HCT116 (cell line): ENCODE results near the gene FBXL7. TPM values are rescaled to one million over a fixed set of nuclear protein-coding genes. Genes with fewer than 3 reads are reported as not detected.

Experiments used
- ATAC-seq: fragments of 200-7000 bp; cut with Tn5 transposase; 2 replicates; pipeline ENCODE4 v1.9.1; 2020; ENCODE audit warnings: mild to moderate bottlenecking, moderate library complexity
- BruUV-seq: library from RNA; stranded (reverse); fragments of 400-500 nt; replicated peaks from 2 replicates; lab custom pipeline; 2021; lab: Mats Ljungman, UMichigan
- CTCF ChIA-PET: fragments of 300-600 bp; sonication (Branson Sonifier 250); formaldehyde crosslinking; loops from one replicate; lab custom pipeline; 2021; ENCODE audit warnings: antibody characterized with exemption; lab: Charles Lee
- POLR2A ChIA-PET: fragments of 300-600, 350-600 bp; sonication (Branson Sonifier 250); formaldehyde crosslinking; loops from one replicate; lab custom pipeline; 2021; ENCODE audit warnings: antibody characterized with exemption; lab: Charles Lee
- RAD21 ChIA-PET, 2 experiments: fragments of 300-600 bp; sonication (Branson Sonifier 250); formaldehyde crosslinking; loops; one replicate each; lab custom pipeline; 2023; ENCODE audit warnings: low total read pairs in 2 of 2; ENCODE audit not compliant: uncharacterized antibody in 2 of 2, unreplicated experiment in 2 of 2, low non-redundant PET in 1 of 2; lab: Charles Lee
- DNase-seq: peaks from one replicate; pipeline ENCODE4 v3.0.0-alpha.2; 2010; ENCODE audit warnings: low read depth, low spot score
- H2AFZ ChIP-seq: fragments of 200-600 bp; shearing (Covaris generic), sonication (generic); 2 replicates; pipeline ENCODE4 v1.6.1; 2017; ENCODE audit warnings: low read depth, mixed run types, mixed read lengths, antibody characterized with exemption, low read length; ENCODE audit not compliant: poor library complexity, severe bottlenecking
- H3K27ac ChIP-seq: 2 replicates; pipeline ENCODE4 v1.5.1; 2012; ENCODE audit warnings: low read depth, low read length
- H3K27me3 ChIP-seq: fragments of 200-600 bp; sonication (generic); 2 replicates; pipeline ENCODE4 v1.6.1; 2016; ENCODE audit warnings: mixed run types, low read length, mixed read lengths; ENCODE audit not compliant: insufficient read depth
- H3K36me3 ChIP-seq, 2 experiments: fragments of 200-500 bp in 1 of 2; fragments of 200-600 bp in 1 of 2; sonication (Bioruptor generic) in 1 of 2; sonication (generic) in 1 of 2; 2 replicates each; pipeline versions ENCODE4 v1.5.1 to v1.6.1; 2014 to 2016; ENCODE audit warnings: low read length in 2 of 2, inconsistent platforms in 1 of 2, mixed read lengths in 1 of 2, mixed run types in 1 of 2; ENCODE audit not compliant: insufficient read depth in 2 of 2, control insufficient read depth in 1 of 2
- H3K4me1 ChIP-seq, 2 experiments: fragments of 200-600 bp in 1 of 2; sonication (generic) in 1 of 2; 2 replicates each; pipeline versions ENCODE4 v1.5.1 to v1.6.1; 2012 to 2017; ENCODE audit warnings: low read length in 2 of 2, inconsistent platforms in 1 of 2, mild to moderate bottlenecking in 1 of 2, mixed read lengths in 1 of 2, mixed run types in 1 of 2, moderate library complexity in 1 of 2; ENCODE audit not compliant: insufficient read depth in 2 of 2, control insufficient read depth in 1 of 2
- H3K4me2 ChIP-seq: fragments of 200-600 bp; sonication (generic); 2 replicates; pipeline ENCODE4 v1.6.1; 2017; ENCODE audit warnings: mixed run types, low read length, mixed read lengths
- H3K4me3 ChIP-seq, 2 experiments: fragments of 200-600 bp in 1 of 2; sonication (generic) in 1 of 2; replicated peaks in 1 of 2; 2 replicates each; pipeline ENCODE4 v1.5.1; 2011 to 2016; ENCODE audit warnings: low read length in 2 of 2, control low read depth in 1 of 2, low read depth in 1 of 2, mild to moderate bottlenecking in 1 of 2, mixed read lengths in 1 of 2, mixed run types in 1 of 2
- H3K79me2 ChIP-seq: fragments of 200-600 bp; sonication (generic); 2 replicates; pipeline ENCODE4 v1.6.1; 2017; ENCODE audit warnings: mild to moderate bottlenecking, mixed run types, low read length, moderate library complexity, mixed read lengths; ENCODE audit not compliant: insufficient read depth
- H3K9ac ChIP-seq: fragments of 200-600 bp; sonication (generic); 2 replicates; pipeline ENCODE4 v1.6.1; 2016; ENCODE audit warnings: low read length, mixed read lengths
- H3K9me2 ChIP-seq: fragments of 200-600 bp; sonication (generic), shearing (Covaris generic); 2 replicates; pipeline ENCODE4 v1.6.1; 2017; ENCODE audit warnings: mixed run types, mild to moderate bottlenecking, moderate library complexity; ENCODE audit not compliant: insufficient read depth
- H3K9me3 ChIP-seq, 2 experiments: fragments of 200-500 bp in 1 of 2; fragments of 200-600 bp in 1 of 2; sonication (Bioruptor generic) in 1 of 2; sonication (generic) in 1 of 2; 2 replicates each; pipeline ENCODE4 v1.6.1; 2014 to 2017; ENCODE audit warnings: low read length in 2 of 2, mixed read lengths in 2 of 2, inconsistent platforms in 1 of 2, low read depth in 1 of 2, mild to moderate bottlenecking in 1 of 2, mixed run types in 1 of 2, moderate library complexity in 1 of 2; ENCODE audit not compliant: control insufficient read depth in 1 of 2, insufficient read depth in 1 of 2
- H4K20me1 ChIP-seq: fragments of 200-600 bp; sonication (generic), shearing (Covaris generic); 2 replicates; pipeline ENCODE4 v1.6.1; 2017; ENCODE audit warnings: mixed run types, mild to moderate bottlenecking, moderate library complexity; ENCODE audit not compliant: insufficient read depth
- CEBPB ChIP-seq: IDR thresholded peaks from 2 replicates; pipeline ENCODE4 v1.6.1; 2012; ENCODE audit warnings: low read depth
- EGR1 ChIP-seq: IDR thresholded peaks from 2 replicates; pipeline ENCODE4 v1.6.1; 2012; ENCODE audit warnings: low read depth
- ELF1 ChIP-seq: IDR thresholded peaks from 2 replicates; pipeline ENCODE4 v1.6.1; 2012; ENCODE audit warnings: low read depth, borderline replicate concordance
- EZH2 ChIP-seq: fragments of 200-600 bp; sonication (generic); IDR thresholded peaks from 2 replicates; pipeline ENCODE4 v1.6.1; 2017; ENCODE audit warnings: antibody characterized with exemption, mixed run types
- EZH2phosphoT487 ChIP-seq: fragments of 200-600 bp; IDR thresholded peaks from 2 replicates; pipeline ENCODE4 v1.6.1; 2018; ENCODE audit warnings: antibody characterized with exemption, borderline replicate concordance
- JUND ChIP-seq: IDR thresholded peaks from 2 replicates; pipeline ENCODE4 v1.6.1; 2012
- POLR2A ChIP-seq: IDR thresholded peaks from 2 replicates; pipeline ENCODE4 v1.7.0; 2011; ENCODE audit warnings: borderline replicate concordance; ENCODE audit not compliant: insufficient read depth, insufficient read length; ENCODE audit errors: extremely low read depth
- RAD21 ChIP-seq: IDR thresholded peaks from 2 replicates; pipeline ENCODE4 v1.6.1; 2012; ENCODE audit warnings: low read depth, mild to moderate bottlenecking
- SIN3A ChIP-seq: IDR thresholded peaks from 2 replicates; pipeline ENCODE4 v1.6.1; 2012; ENCODE audit warnings: low read depth
- SP1 ChIP-seq: IDR thresholded peaks from 2 replicates; pipeline ENCODE4 v1.6.1; 2012; ENCODE audit warnings: low read depth
- TCF7L2 ChIP-seq: IDR thresholded peaks from 2 replicates; pipeline ENCODE4 v1.7.0; 2011; ENCODE audit warnings: borderline replicate concordance, inconsistent platforms; ENCODE audit not compliant: insufficient read depth, insufficient read length; ENCODE audit errors: extremely low read depth
- YY1 ChIP-seq: IDR thresholded peaks from 2 replicates; pipeline ENCODE4 v1.6.1; 2011; ENCODE audit warnings: low read length, low read depth, moderate library complexity, mild to moderate bottlenecking; ENCODE audit not compliant: insufficient replicate concordance; ENCODE audit errors: extremely low read depth
- ZFX ChIP-seq: fragments of 450-650 bp; IDR thresholded peaks from 2 replicates; pipeline ENCODE4 v1.6.1; 2017
- ZNF274 ChIP-seq: fragments of 200-500 bp; sonication (Bioruptor generic); IDR thresholded peaks from 2 replicates; pipeline ENCODE4 v1.6.1; 2014; ENCODE audit warnings: mild to moderate bottlenecking, low read depth, low read length, inconsistent platforms
- intact Hi-C: fragments of 100-400 bp; cut with micrococcal nuclease; formaldehyde crosslinking; loops from 2 replicates; pipeline ENCODE4 v1.10.0; 2022
- total RNA-seq: library from RNA; stranded (reverse); gene quantifications from one replicate; pipeline ENCODE4 v1.2.1, GENCODE V29; 2021; ENCODE audit not compliant: unreplicated experiment
- TF ChIP-seq, protein P1 (sequence below): IDR thresholded peaks from 2 replicates; pipeline ENCODE4 v1.6.1; 2012
- TF ChIP-seq, protein P2 (sequence below): IDR thresholded peaks from 2 replicates; pipeline ENCODE4 v1.6.1; 2012; ENCODE audit warnings: low read depth
- TF ChIP-seq, protein P3 (sequence below), 3 experiments: fragments of 200-600 bp in 1 of 3; sonication (generic) in 1 of 3; IDR thresholded peaks in 2 of 3; conservative IDR thresholded peaks in 1 of 3; 2 replicates each; pipeline ENCODE4 v1.5.1; 2012 to 2017; ENCODE audit warnings: low read depth in 2 of 3, low read length in 2 of 3, antibody characterized with exemption in 1 of 3, borderline replicate concordance in 1 of 3, control low read depth in 1 of 3, mild to moderate bottlenecking in 1 of 3, mixed read lengths in 1 of 3, mixed run types in 1 of 3, moderate library complexity in 1 of 3; ENCODE audit not compliant: insufficient read depth in 1 of 3

The FBXL7 gene
- total RNA-seq, 1 experiment from 2014 or later = 0.05 TPM

GRCh38 chr5:15796096-15796495 lies 296.1 kb downstream of the FBXL7 start:
- H3K4me3 ChIP-seq = no peak overlapping the region
- intact Hi-C loops = no loop called here
- peaks cover 0 to 34% of the 10 kb centered on the region in 2 experiments; a peak in 2 of 4 replicates for H3K9me3 ChIP-seq
- no peak overlapping the region for H3K27ac ChIP-seq
- no TSS peak for BruUV-seq
- no peaks in the 10 kb centered on the region for H3K9me2 ChIP-seq
- H3K4me2 ChIP-seq = no peak overlapping the region
- ChIA-PET POLR2A (no interaction called here), RAD21 (no interaction called here), CTCF (no interaction called here)
- no peaks in the 10 kb centered on the region for H4K20me1 ChIP-seq
- no peaks in the 10 kb centered on the region for H3K36me3 ChIP-seq
- H3K9ac ChIP-seq = no peak overlapping the region
- no peaks in the 10 kb centered on the region for H3K4me1 ChIP-seq
- no peak for TF ChIP-seq ELF1
- H3K79me2 ChIP-seq = no peaks in the 10 kb centered on the region
- no peak overlapping the region for H2AFZ ChIP-seq
- ATAC-seq (no peak), DNase-seq (no peak)
- no peaks in the 10 kb centered on the region for H3K27me3 ChIP-seq

DNA sequence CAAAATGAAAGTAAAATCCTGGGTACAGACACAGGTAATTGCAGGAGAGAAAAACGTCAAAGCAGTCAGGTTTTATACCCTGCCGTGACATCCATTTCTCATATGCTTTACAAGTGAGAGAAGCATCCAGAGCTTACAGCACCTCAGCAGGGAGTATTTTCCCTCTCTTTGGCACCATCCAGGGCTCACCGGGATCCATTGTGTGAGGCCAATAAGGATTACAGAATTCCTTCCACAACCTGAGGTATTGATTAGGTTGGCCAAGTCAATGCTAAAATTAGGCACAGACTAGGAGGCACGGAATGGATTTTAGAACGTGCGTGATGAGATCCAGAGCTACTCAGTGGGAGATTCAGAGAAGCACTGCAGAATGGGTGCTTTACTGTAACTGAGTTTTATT lies 296.6 kb downstream of the FBXL7 start:
- ChIA-PET CTCF (no interaction called here), POLR2A (no interaction called here), RAD21 (no interaction called here)
- DNase-seq = no peak
- Histone ChIP-seq H3K9me3 (peaks cover 0 to 34% of the 10 kb centered on the region in 2 experiments; a peak in 2 of 4 replicates), H3K4me3 (no peak overlapping the region), H3K4me1 (no peaks in the 10 kb centered on the region), H3K79me2 (no peaks in the 10 kb centered on the region), H4K20me1 (no peaks in the 10 kb centered on the region), H2AFZ (no peak overlapping the region), H3K9ac (no peak overlapping the region), H3K9me2 (no peaks in the 10 kb centered on the region), H3K27me3 (no peaks in the 10 kb centered on the region), H3K27ac (no peak overlapping the region), H3K4me2 (no peak overlapping the region), H3K36me3 (no peaks in the 10 kb centered on the region)
- ATAC-seq = no peak
- TF ChIP-seq RAD21 (no peak), JUND (no peak), POLR2A (no peak), ELF1 (no peak), TCF7L2 (no peak), EGR1 (no peak), CEBPB (no peak), YY1 (no peak), EZH2phosphoT487 (no peak), SP1 (no peak), ZNF274 (no peak), EZH2 (no peak), ZFX (no peak), SIN3A (no peak)
- TF ChIP-seq, protein P1, sequence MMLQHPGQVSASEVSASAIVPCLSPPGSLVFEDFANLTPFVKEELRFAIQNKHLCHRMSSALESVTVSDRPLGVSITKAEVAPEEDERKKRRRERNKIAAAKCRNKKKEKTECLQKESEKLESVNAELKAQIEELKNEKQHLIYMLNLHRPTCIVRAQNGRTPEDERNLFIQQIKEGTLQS = no peak
- TF ChIP-seq, protein P2, sequence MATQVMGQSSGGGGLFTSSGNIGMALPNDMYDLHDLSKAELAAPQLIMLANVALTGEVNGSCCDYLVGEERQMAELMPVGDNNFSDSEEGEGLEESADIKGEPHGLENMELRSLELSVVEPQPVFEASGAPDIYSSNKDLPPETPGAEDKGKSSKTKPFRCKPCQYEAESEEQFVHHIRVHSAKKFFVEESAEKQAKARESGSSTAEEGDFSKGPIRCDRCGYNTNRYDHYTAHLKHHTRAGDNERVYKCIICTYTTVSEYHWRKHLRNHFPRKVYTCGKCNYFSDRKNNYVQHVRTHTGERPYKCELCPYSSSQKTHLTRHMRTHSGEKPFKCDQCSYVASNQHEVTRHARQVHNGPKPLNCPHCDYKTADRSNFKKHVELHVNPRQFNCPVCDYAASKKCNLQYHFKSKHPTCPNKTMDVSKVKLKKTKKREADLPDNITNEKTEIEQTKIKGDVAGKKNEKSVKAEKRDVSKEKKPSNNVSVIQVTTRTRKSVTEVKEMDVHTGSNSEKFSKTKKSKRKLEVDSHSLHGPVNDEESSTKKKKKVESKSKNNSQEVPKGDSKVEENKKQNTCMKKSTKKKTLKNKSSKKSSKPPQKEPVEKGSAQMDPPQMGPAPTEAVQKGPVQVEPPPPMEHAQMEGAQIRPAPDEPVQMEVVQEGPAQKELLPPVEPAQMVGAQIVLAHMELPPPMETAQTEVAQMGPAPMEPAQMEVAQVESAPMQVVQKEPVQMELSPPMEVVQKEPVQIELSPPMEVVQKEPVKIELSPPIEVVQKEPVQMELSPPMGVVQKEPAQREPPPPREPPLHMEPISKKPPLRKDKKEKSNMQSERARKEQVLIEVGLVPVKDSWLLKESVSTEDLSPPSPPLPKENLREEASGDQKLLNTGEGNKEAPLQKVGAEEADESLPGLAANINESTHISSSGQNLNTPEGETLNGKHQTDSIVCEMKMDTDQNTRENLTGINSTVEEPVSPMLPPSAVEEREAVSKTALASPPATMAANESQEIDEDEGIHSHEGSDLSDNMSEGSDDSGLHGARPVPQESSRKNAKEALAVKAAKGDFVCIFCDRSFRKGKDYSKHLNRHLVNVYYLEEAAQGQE = no peak
- TF ChIP-seq, protein P3, sequence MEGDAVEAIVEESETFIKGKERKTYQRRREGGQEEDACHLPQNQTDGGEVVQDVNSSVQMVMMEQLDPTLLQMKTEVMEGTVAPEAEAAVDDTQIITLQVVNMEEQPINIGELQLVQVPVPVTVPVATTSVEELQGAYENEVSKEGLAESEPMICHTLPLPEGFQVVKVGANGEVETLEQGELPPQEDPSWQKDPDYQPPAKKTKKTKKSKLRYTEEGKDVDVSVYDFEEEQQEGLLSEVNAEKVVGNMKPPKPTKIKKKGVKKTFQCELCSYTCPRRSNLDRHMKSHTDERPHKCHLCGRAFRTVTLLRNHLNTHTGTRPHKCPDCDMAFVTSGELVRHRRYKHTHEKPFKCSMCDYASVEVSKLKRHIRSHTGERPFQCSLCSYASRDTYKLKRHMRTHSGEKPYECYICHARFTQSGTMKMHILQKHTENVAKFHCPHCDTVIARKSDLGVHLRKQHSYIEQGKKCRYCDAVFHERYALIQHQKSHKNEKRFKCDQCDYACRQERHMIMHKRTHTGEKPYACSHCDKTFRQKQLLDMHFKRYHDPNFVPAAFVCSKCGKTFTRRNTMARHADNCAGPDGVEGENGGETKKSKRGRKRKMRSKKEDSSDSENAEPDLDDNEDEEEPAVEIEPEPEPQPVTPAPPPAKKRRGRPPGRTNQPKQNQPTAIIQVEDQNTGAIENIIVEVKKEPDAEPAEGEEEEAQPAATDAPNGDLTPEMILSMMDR (IDR thresholded peaks at IDR 0.05 in 2 of 3, conservative IDR thresholded peaks at IDR 0.05 in 1 of 3; ENCODE audit: borderline replicate concordance in 1 of 3, insufficient read depth in 1 of 3, low read depth in 2 of 3, low read length in 2 of 3) = no peak
- no TSS peak for BruUV-seq
- intact Hi-C loops = no loop called here
